ENCODE results near the gene FJX1.

GRCh38 chr11:35584321-35584720 is 33.9 kb upstream of the FJX1 start:
- no peak for TF ChIP-seq CTCF (IDR thresholded peaks at IDR 0.05)
- TF ChIP-seq POLR2A (IDR thresholded peaks at IDR 0.05), result no peak

Measured in Peyer's patch (tissue), 4 donors.